ENCODE data around the gene WWOX. TPM values are rescaled to one million over a fixed set of nuclear protein-coding genes. Genes with fewer than 3 reads are reported as not detected.

WWOX gene
- total RNA-seq, 1 donor from 2014 or later, result 7.3 TPM

GRCh38 chr16:79093554-79093967 is 994.1 kb downstream of the WWOX start:
- Histone ChIP-seq H3K79me2 (ENCODE audit: insufficient read depth, low read length) (no peaks in the 10 kb centered on the region), H3K27ac (ENCODE audit: low read depth, low read length) (no peak overlapping the region), H3K9ac (ENCODE audit: low read length) (no peak overlapping the region), H3K4me2 (ENCODE audit: low read length) (no peak overlapping the region), H3K4me3 (ENCODE audit: insufficient read depth, low read depth, low read length) (no peak overlapping the region), H3K9me3 (ENCODE audit: insufficient read depth, low read depth, low read length) (no peaks in the 10 kb centered on the region), H3K4me1 (ENCODE audit: insufficient read depth, low read length) (no peaks in the 10 kb centered on the region), H3K36me3 (ENCODE audit: insufficient read depth, low read length) (no peaks in the 10 kb centered on the region), H2AFZ (ENCODE audit: low read depth, low read length) (no peak overlapping the region), H3K27me3 (ENCODE audit: insufficient read depth, low read length) (no peaks in the 10 kb centered on the region), H4K20me1 (ENCODE audit: insufficient read depth, low read length) (no peaks in the 10 kb centered on the region)
- H3K4me1 Mint-ChIP-seq (ENCODE audit: low read depth, unreplicated experiment), result peaks cover 2% of the 10 kb centered on the region
- no peak overlapping the region for H3K4me3 Mint-ChIP-seq (ENCODE audit: unreplicated experiment)
- H3K9me3 Mint-ChIP-seq (ENCODE audit: unreplicated experiment), result peaks cover 1% of the 10 kb centered on the region
- DNase-seq (ENCODE audit: low read depth) (no peak), FAIRE-seq (no peak)
- no peak overlapping the region for H3K27ac Mint-ChIP-seq (ENCODE audit: unreplicated experiment)
- peaks cover 24% of the 10 kb centered on the region for H3K27me3 Mint-ChIP-seq (ENCODE audit: low read depth, unreplicated experiment)
- no peaks in the 10 kb centered on the region for H3K36me3 Mint-ChIP-seq (ENCODE audit: low read depth, unreplicated experiment)
- no peak for TF ChIP-seq CTCF (IDR thresholded peaks at IDR 0.05; ENCODE audit: insufficient read depth, low read depth, low read length)
- no peak for TF ChIP-seq EZH2 (IDR thresholded peaks at IDR 0.05; ENCODE audit: insufficient read depth, low read length)

GRCh38 chr16:79096246-79096645 is 996.8 kb downstream of the WWOX start:
- Histone ChIP-seq H3K27me3 (ENCODE audit: insufficient read depth, low read length) (no peaks in the 10 kb centered on the region), H3K9me3 (ENCODE audit: insufficient read depth, low read depth, low read length) (no peaks in the 10 kb centered on the region), H3K36me3 (ENCODE audit: insufficient read depth, low read length) (no peaks in the 10 kb centered on the region), H3K27ac (ENCODE audit: low read depth, low read length) (no peak overlapping the region), H3K4me3 (ENCODE audit: insufficient read depth, low read depth, low read length) (no peak overlapping the region), H3K9ac (ENCODE audit: low read length) (no peak overlapping the region), H3K4me1 (ENCODE audit: insufficient read depth, low read length) (no peaks in the 10 kb centered on the region), H4K20me1 (ENCODE audit: insufficient read depth, low read length) (no peaks in the 10 kb centered on the region), H3K4me2 (ENCODE audit: low read length) (no peak overlapping the region), H3K79me2 (ENCODE audit: insufficient read depth, low read length) (no peaks in the 10 kb centered on the region), H2AFZ (ENCODE audit: low read depth, low read length) (no peak overlapping the region)
- Mint-ChIP-seq H3K4me1 (ENCODE audit: low read depth, unreplicated experiment) (no peaks in the 10 kb centered on the region), H3K4me3 (ENCODE audit: unreplicated experiment) (no peak overlapping the region), H3K36me3 (ENCODE audit: low read depth, unreplicated experiment) (peaks cover 1% of the 10 kb centered on the region), H3K27me3 (ENCODE audit: low read depth, unreplicated experiment) (peaks cover 33% of the 10 kb centered on the region), H3K9me3 (ENCODE audit: unreplicated experiment) (no peaks in the 10 kb centered on the region), H3K27ac (ENCODE audit: unreplicated experiment) (no peak overlapping the region)
- no peak for FAIRE-seq
- DNase-seq (ENCODE audit: low read depth), result no peak
- TF ChIP-seq EZH2 (IDR thresholded peaks at IDR 0.05; ENCODE audit: insufficient read depth, low read length) (no peak), CTCF (IDR thresholded peaks at IDR 0.05; ENCODE audit: insufficient read depth, low read depth, low read length) (no peak)

GRCh38 chr16:79097166-79097565 is 997.7 kb downstream of the WWOX start:
- peaks cover 1% of the 10 kb centered on the region for H3K36me3 Mint-ChIP-seq (ENCODE audit: low read depth, unreplicated experiment)
- FAIRE-seq, result no peak

More at GRCh38 chr16:79097166-79097565, 997.7 kb downstream of the WWOX start:
- H3K79me2 ChIP-seq (ENCODE audit: insufficient read depth, low read length), result no peaks in the 10 kb centered on the region
- H3K4me3 ChIP-seq (ENCODE audit: insufficient read depth, low read depth, low read length), result no peak overlapping the region
- DNase-seq (ENCODE audit: low read depth), result no peak
- Mint-ChIP-seq H3K4me1 (ENCODE audit: low read depth, unreplicated experiment) (no peaks in the 10 kb centered on the region), H3K27me3 (ENCODE audit: low read depth, unreplicated experiment) (peaks cover 34% of the 10 kb centered on the region), H3K9me3 (ENCODE audit: unreplicated experiment) (no peaks in the 10 kb centered on the region), H3K27ac (ENCODE audit: unreplicated experiment) (no peak overlapping the region), H3K4me3 (ENCODE audit: unreplicated experiment) (no peak overlapping the region)
- H3K4me2 ChIP-seq (ENCODE audit: low read length), result no peak overlapping the region
- no peak overlapping the region for H3K27ac ChIP-seq (ENCODE audit: low read depth, low read length)
- H3K9me3 ChIP-seq (ENCODE audit: insufficient read depth, low read depth, low read length), result no peaks in the 10 kb centered on the region
- H4K20me1 ChIP-seq (ENCODE audit: insufficient read depth, low read length), result no peaks in the 10 kb centered on the region
- TF ChIP-seq CTCF (IDR thresholded peaks at IDR 0.05; ENCODE audit: insufficient read depth, low read depth, low read length) (no peak), EZH2 (IDR thresholded peaks at IDR 0.05; ENCODE audit: insufficient read depth, low read length) (no peak)
- H3K4me1 ChIP-seq (ENCODE audit: insufficient read depth, low read length), result no peaks in the 10 kb centered on the region
- H3K36me3 ChIP-seq (ENCODE audit: insufficient read depth, low read length), result no peaks in the 10 kb centered on the region
- H3K27me3 ChIP-seq (ENCODE audit: insufficient read depth, low read length), result no peaks in the 10 kb centered on the region
- H3K9ac ChIP-seq (ENCODE audit: low read length), result no peak overlapping the region
- no peak overlapping the region for H2AFZ ChIP-seq (ENCODE audit: low read depth, low read length)
